ENCODE data around the gene TFCP2. TPM values are rescaled to one million over a fixed set of nuclear protein-coding genes. Genes with fewer than 3 reads are reported as not detected.
"Not testable (repeated sequence)": the region's sequence is repeated elsewhere in the genome, so short reads cannot be mapped to it uniquely, and the experiment has no call there.

The TFCP2 gene
- total and polyA plus RNA-seq, 7 experiments from 2014 or later: 10.8 to 42.3 (median 27.4) TPM

DNA sequence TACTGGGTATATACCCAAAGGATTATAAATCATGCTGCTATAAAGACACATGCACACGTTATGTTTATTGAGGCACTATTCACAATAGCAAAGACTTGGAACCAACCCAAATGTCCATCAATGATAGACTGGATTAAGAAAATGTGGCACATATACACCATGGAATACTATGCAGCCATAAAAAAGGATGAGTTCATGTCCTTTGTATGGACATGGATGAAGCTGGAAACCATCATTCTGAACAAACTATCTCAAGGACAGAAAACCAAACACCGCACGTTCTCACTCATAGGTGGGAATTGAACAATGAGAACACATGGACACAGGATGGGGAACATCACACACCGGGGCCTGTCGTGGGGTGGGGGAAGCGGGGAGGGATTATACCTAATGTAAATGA lies 94.1 kb downstream of the TFCP2 start:
- H3K36me3 Mint-ChIP-seq: peaks cover 0 to 25% (median 10%) of the 10 kb centered on the region in 5 donors
- H3K27ac ChIP-seq (ENCODE audit: low read depth, low read length); DNase-seq; H3K27me3 ChIP-seq (ENCODE audit: control insufficient read depth in 2 of 2, insufficient read depth in 2 of 2, low read length in 2 of 2); H3K9me3 Mint-ChIP-seq; ATAC-seq; H3K27me3 Mint-ChIP-seq; intact Hi-C loops (cut with micrococcal nuclease); H3K9me3 ChIP-seq (ENCODE audit: control insufficient read depth in 2 of 3, low read length in 3 of 3); H3K4me3 ChIP-seq (ENCODE audit: low read length): not testable (repeated sequence)
- POLR2A ChIA-PET: interaction anchor here (0.9 to 1.3 kb wide), 2 partner anchors 10 to 170 kb away, joined by 4 to 5 read pairs; no protein-coding TSS in a partner anchor
- H3K4me3 Mint-ChIP-seq: peak overlapping the region in 1 of 10 donors; percentile 27
- peaks cover 32 to 67% (median 59%) of the 10 kb centered on the region in 7 donors for H3K4me1 Mint-ChIP-seq
- CTCF ChIA-PET: interaction anchor here (0.7 kb wide), 1 partner anchor 173 kb away, joined by 3 read pairs; no protein-coding TSS in a partner anchor
- Histone ChIP-seq H3K36me3 (ENCODE audit: control insufficient read depth in 2 of 3, insufficient read depth in 3 of 3, low read length in 3 of 3) (peaks cover 0 to 10% (median 0%) of the 10 kb centered on the region in 3 experiments), H3K4me1 (ENCODE audit: control insufficient read depth in 2 of 2, insufficient read depth in 2 of 2, low read length in 2 of 2) (peaks cover 7 to 11% of the 10 kb centered on the region in 2 donors)
- H3K27ac Mint-ChIP-seq: peak overlapping the region in 1 of 9 donors; percentile 61

GRCh38 chr12:51078346-51078745 lies 94.6 kb downstream of the TFCP2 start:
- intact Hi-C loops (cut with micrococcal nuclease); ATAC-seq; H3K9me3 Mint-ChIP-seq; DNase-seq; H3K9me3 ChIP-seq (ENCODE audit: control insufficient read depth in 2 of 3, low read length in 3 of 3); H3K27me3 Mint-ChIP-seq; H3K27me3 ChIP-seq (ENCODE audit: control insufficient read depth in 2 of 2, insufficient read depth in 2 of 2, low read length in 2 of 2); H3K4me3 Mint-ChIP-seq; H3K27ac ChIP-seq (ENCODE audit: low read depth, low read length); H3K4me3 ChIP-seq (ENCODE audit: low read length): not testable (repeated sequence)
- POLR2A ChIA-PET: interaction anchor here (0.9 to 1.3 kb wide), 2 partner anchors 9 to 171 kb away, joined by 4 to 5 read pairs; no protein-coding TSS in a partner anchor
- Mint-ChIP-seq H3K27ac (peak overlapping the region in 1 of 9 donors; percentile 61), H3K36me3 (peaks cover 0 to 25% (median 10%) of the 10 kb centered on the region in 5 donors), H3K4me1 (peaks cover 29 to 63% (median 55%) of the 10 kb centered on the region in 7 donors)
- CTCF ChIA-PET: interaction anchor here (0.7 kb wide), 1 partner anchor 173 kb away, joined by 3 read pairs; no protein-coding TSS in a partner anchor
- peaks cover 0 to 15% (median 0%) of the 10 kb centered on the region in 3 experiments for H3K36me3 ChIP-seq (ENCODE audit: control insufficient read depth in 2 of 3, insufficient read depth in 3 of 3, low read length in 3 of 3)
- H3K4me1 ChIP-seq (ENCODE audit: control insufficient read depth in 2 of 2, insufficient read depth in 2 of 2, low read length in 2 of 2): peaks cover 7 to 11% of the 10 kb centered on the region in 2 donors

DNA sequence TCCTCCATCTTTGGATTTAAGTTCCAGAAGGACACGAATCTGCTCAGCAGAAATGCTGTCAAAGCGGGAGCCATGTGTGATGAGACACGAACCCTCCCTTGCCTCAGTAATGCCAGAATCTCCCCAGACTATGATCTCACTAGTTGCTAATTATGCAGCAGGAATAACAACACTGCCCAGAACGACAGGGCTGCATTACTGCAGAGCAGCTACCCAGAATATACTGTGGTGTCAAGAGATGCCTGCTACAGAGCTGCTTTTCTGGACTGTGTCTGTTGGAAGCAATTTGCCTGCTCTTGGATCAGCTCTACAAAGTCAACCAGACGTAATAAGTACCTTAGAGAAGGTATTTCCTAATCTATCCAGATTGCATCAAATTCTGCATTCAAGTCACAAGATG lies 95.0 kb downstream of the TFCP2 start:
- peaks cover 0 to 3% (median 0%) of the 10 kb centered on the region in 11 donors for H3K9me3 Mint-ChIP-seq
- peaks cover 27 to 63% (median 55%) of the 10 kb centered on the region in 7 donors for H3K4me1 Mint-ChIP-seq

GRCh38 chr12:51076236-51076930 lies 96.6 kb downstream of the TFCP2 start:
- Histone ChIP-seq H3K36me3 (ENCODE audit: control insufficient read depth in 2 of 3, insufficient read depth in 3 of 3, low read length in 3 of 3) (peaks cover 5 to 28% (median 7%) of the 10 kb centered on the region in 3 experiments), H3K27me3 (ENCODE audit: control insufficient read depth in 2 of 2, insufficient read depth in 2 of 2, low read length in 2 of 2) (no peaks in the 10 kb centered on the region), H3K27ac (ENCODE audit: low read depth, low read length) (no peak overlapping the region), H3K9me3 (ENCODE audit: control insufficient read depth in 2 of 3, low read length in 3 of 3) (no peaks in the 10 kb centered on the region), H3K4me1 (ENCODE audit: control insufficient read depth in 2 of 2, insufficient read depth in 2 of 2, low read length in 2 of 2) (peaks cover 0 to 4% of the 10 kb centered on the region in 2 donors), H3K4me3 (ENCODE audit: low read length) (no peak overlapping the region)
- ATAC-seq: no peak
- intact Hi-C loops (cut with micrococcal nuclease): no loop called here
- CTCF ChIA-PET: interaction anchor here (0.6 to 1.4 kb wide), 2 partner anchors 24 to 797 kb away, joined by 3 read pairs; no protein-coding TSS in a partner anchor
- peaks cover 0 to 25% (median 15%) of the 10 kb centered on the region in 5 donors for H3K36me3 Mint-ChIP-seq
- peak overlapping the region in 3 of 10 donors; percentile 21 to 58 (median 28) for H3K4me3 Mint-ChIP-seq
- no peak for DNase-seq
- peaks cover 20 to 50% (median 41%) of the 10 kb centered on the region in 7 donors for H3K4me1 Mint-ChIP-seq
- no peaks in the 10 kb centered on the region for H3K27me3 Mint-ChIP-seq
- POLR2A ChIA-PET: interaction anchor here (0.6 to 0.7 kb wide), 4 partner anchors 13 to 910 kb away, joined by 3 read pairs; no protein-coding TSS in a partner anchor
- peak overlapping the region in 7 of 9 donors; percentile 42 to 87 (median 72) for H3K27ac Mint-ChIP-seq
- peaks cover 0 to 3% (median 0%) of the 10 kb centered on the region in 11 donors for H3K9me3 Mint-ChIP-seq

More for the DNA sequence above, 95.0 kb downstream of the TFCP2 start:
- H3K4me1 ChIP-seq (ENCODE audit: control insufficient read depth in 2 of 2, insufficient read depth in 2 of 2, low read length in 2 of 2): peaks cover 7 to 11% of the 10 kb centered on the region in 2 donors
- POLR2A ChIA-PET: interaction anchor here (0.9 to 1.3 kb wide), 2 partner anchors 9 to 171 kb away, joined by 4 to 5 read pairs; no protein-coding TSS in a partner anchor
- ATAC-seq (no peak), DNase-seq (no peak)
- no peaks in the 10 kb centered on the region for H3K27me3 ChIP-seq (ENCODE audit: control insufficient read depth in 2 of 2, insufficient read depth in 2 of 2, low read length in 2 of 2)
- Mint-ChIP-seq H3K4me3 (no peak overlapping the region), H3K27me3 (no peaks in the 10 kb centered on the region), H3K27ac (peak overlapping the region in 2 of 9 donors; percentile 17 to 42), H3K36me3 (peaks cover 0 to 27% (median 10%) of the 10 kb centered on the region in 5 donors)
- CTCF ChIA-PET: interaction anchor here (0.7 to 1.0 kb wide), 2 partner anchors 10 to 174 kb away, joined by 3 read pairs; no protein-coding TSS in a partner anchor
- peaks cover 0 to 16% (median 0%) of the 10 kb centered on the region in 3 experiments for H3K36me3 ChIP-seq (ENCODE audit: control insufficient read depth in 2 of 3, insufficient read depth in 3 of 3, low read length in 3 of 3)
- no peak overlapping the region for H3K27ac ChIP-seq (ENCODE audit: low read depth, low read length)
- no peaks in the 10 kb centered on the region for H3K9me3 ChIP-seq (ENCODE audit: control insufficient read depth in 2 of 3, low read length in 3 of 3)
- H3K4me3 ChIP-seq (ENCODE audit: low read length): no peak overlapping the region
- intact Hi-C loops (cut with micrococcal nuclease): no loop called here

- H3K4me1 Mint-ChIP-seq: peaks cover 18 to 41% (median 33%) of the 10 kb centered on the region in 7 donors
- H3K9me3 Mint-ChIP-seq: peaks cover 0 to 3% (median 0%) of the 10 kb centered on the region in 11 donors
These were observed 97.5 kb downstream of the TFCP2 start for GRCh38 chr12:51075390-51075789.

GRCh38 chr12:51071663-51072062 lies 101.3 kb downstream of the TFCP2 start:
- Mint-ChIP-seq H3K27ac (no peak overlapping the region), H3K4me1 (peaks cover 8 to 16% (median 10%) of the 10 kb centered on the region in 7 donors), H3K9me3 (peaks cover 0 to under 1% (median 0%) of the 10 kb centered on the region in 11 donors), H3K27me3 (no peaks in the 10 kb centered on the region), H3K4me3 (no peak overlapping the region), H3K36me3 (peaks cover 3 to 24% (median 8%) of the 10 kb centered on the region in 5 donors)
- H3K4me1 ChIP-seq (ENCODE audit: control insufficient read depth in 2 of 2, insufficient read depth in 2 of 2, low read length in 2 of 2): peaks cover 0 to 4% of the 10 kb centered on the region in 2 donors
- DNase-seq (no peak), ATAC-seq (no peak)
- no peak overlapping the region for H3K4me3 ChIP-seq (ENCODE audit: low read length)
- no peaks in the 10 kb centered on the region for H3K9me3 ChIP-seq (ENCODE audit: control insufficient read depth in 2 of 3, low read length in 3 of 3)
- POLR2A ChIA-PET: no interaction called here
- no peaks in the 10 kb centered on the region for H3K27me3 ChIP-seq (ENCODE audit: control insufficient read depth in 2 of 2, insufficient read depth in 2 of 2, low read length in 2 of 2)
- peaks cover 5 to 64% (median 8%) of the 10 kb centered on the region in 3 experiments for H3K36me3 ChIP-seq (ENCODE audit: control insufficient read depth in 2 of 3, insufficient read depth in 3 of 3, low read length in 3 of 3)
- H3K27ac ChIP-seq (ENCODE audit: low read depth, low read length): no peak overlapping the region
- intact Hi-C loops (cut with micrococcal nuclease): no loop called here
- CTCF ChIA-PET: no interaction called here

More at GRCh38 chr12:51075390-51075789, 97.5 kb downstream of the TFCP2 start:
- H3K27ac Mint-ChIP-seq: peak overlapping the region in 1 of 9 donors; percentile 37
- H3K4me3 ChIP-seq (ENCODE audit: low read length): no peak overlapping the region
- ATAC-seq (no peak), DNase-seq (no peak)
- peaks cover 0 to 4% of the 10 kb centered on the region in 2 donors for H3K4me1 ChIP-seq (ENCODE audit: control insufficient read depth in 2 of 2, insufficient read depth in 2 of 2, low read length in 2 of 2)
- ChIA-PET CTCF (interaction anchor here (0.7 to 1.4 kb wide), 2 partner anchors 22 to 23 kb away, joined by 3 read pairs; no protein-coding TSS in a partner anchor), POLR2A (interaction anchor here (0.7 kb wide), 1 partner anchor 12 kb away, joined by 3 read pairs; no protein-coding TSS in a partner anchor)
- H3K27me3 Mint-ChIP-seq: no peaks in the 10 kb centered on the region
- H3K9me3 ChIP-seq (ENCODE audit: control insufficient read depth in 2 of 3, low read length in 3 of 3): no peaks in the 10 kb centered on the region
- peaks cover 5 to 36% (median 8%) of the 10 kb centered on the region in 3 experiments for H3K36me3 ChIP-seq (ENCODE audit: control insufficient read depth in 2 of 3, insufficient read depth in 3 of 3, low read length in 3 of 3)
- peaks cover 0 to 23% (median 13%) of the 10 kb centered on the region in 5 donors for H3K36me3 Mint-ChIP-seq
- intact Hi-C loops (cut with micrococcal nuclease): no loop called here
- no peaks in the 10 kb centered on the region for H3K27me3 ChIP-seq (ENCODE audit: control insufficient read depth in 2 of 2, insufficient read depth in 2 of 2, low read length in 2 of 2)
- H3K4me3 Mint-ChIP-seq: no peak overlapping the region
- H3K27ac ChIP-seq (ENCODE audit: low read depth, low read length): no peak overlapping the region

Data from naive thymus-derived CD4-positive, alpha-beta T cell (primary cell).